ENCODE results near the gene NUP133. TPM values are rescaled to one million over a fixed set of nuclear protein-coding genes. Genes with fewer than 3 reads are reported as not detected.
A peak's percentile ranks its signal among the peaks of the same experiment; 100 is the strongest.
"Not testable (repeated sequence)": the region's sequence is repeated elsewhere in the genome, so short reads cannot be mapped to it uniquely, and the experiment has no call there.

Gene NUP133
- total RNA-seq, 1 donor from 2014 or later, result 66.1 TPM

DNA sequence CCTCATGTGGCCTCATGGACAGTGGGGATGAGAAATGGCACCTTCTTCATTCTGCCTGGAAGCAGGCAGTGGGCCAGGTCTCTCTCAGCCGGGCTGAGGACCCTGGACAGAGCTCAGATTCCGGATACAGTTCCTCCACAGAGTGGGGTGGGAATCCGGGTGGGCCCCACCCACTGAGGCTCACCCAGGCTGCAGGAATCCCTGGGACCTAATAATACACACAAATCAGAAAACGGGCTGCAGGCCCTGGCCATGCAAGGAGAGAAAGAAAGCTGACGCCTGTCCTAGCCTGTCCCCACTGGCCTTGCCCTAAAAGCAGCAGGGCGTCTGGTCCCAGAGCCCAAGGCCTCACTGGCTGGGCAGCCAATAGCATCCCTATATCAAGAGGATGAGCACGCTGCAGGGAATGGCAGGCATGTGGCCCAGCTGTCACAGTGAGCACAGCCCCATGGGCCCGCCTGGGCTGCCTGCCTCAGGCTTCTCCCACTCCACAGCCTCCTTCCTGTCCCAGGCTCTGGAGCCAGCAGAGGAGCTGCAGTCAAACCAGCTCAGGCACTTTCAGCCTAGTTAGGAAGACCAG is 99.6 kb downstream of the NUP133 start:
- DNase-seq (ENCODE audit: low read depth, low spot score), result no peak
- H3K4me3 Mint-ChIP-seq, result no peak overlapping the region
- no peak overlapping the region for H3K27ac Mint-ChIP-seq (ENCODE audit: unreplicated experiment)
- H3K4me1 Mint-ChIP-seq, result peaks cover 26% of the 10 kb centered on the region
- H3K27me3 Mint-ChIP-seq (ENCODE audit: low read depth), result peaks cover 59% of the 10 kb centered on the region
- H3K36me3 Mint-ChIP-seq (ENCODE audit: low read depth), result no peaks in the 10 kb centered on the region
- TF ChIP-seq, protein P1, sequence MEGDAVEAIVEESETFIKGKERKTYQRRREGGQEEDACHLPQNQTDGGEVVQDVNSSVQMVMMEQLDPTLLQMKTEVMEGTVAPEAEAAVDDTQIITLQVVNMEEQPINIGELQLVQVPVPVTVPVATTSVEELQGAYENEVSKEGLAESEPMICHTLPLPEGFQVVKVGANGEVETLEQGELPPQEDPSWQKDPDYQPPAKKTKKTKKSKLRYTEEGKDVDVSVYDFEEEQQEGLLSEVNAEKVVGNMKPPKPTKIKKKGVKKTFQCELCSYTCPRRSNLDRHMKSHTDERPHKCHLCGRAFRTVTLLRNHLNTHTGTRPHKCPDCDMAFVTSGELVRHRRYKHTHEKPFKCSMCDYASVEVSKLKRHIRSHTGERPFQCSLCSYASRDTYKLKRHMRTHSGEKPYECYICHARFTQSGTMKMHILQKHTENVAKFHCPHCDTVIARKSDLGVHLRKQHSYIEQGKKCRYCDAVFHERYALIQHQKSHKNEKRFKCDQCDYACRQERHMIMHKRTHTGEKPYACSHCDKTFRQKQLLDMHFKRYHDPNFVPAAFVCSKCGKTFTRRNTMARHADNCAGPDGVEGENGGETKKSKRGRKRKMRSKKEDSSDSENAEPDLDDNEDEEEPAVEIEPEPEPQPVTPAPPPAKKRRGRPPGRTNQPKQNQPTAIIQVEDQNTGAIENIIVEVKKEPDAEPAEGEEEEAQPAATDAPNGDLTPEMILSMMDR (conservative IDR thresholded peaks at IDR 0.05), result no peak
- no peaks in the 10 kb centered on the region for H3K9me3 Mint-ChIP-seq

DNA sequence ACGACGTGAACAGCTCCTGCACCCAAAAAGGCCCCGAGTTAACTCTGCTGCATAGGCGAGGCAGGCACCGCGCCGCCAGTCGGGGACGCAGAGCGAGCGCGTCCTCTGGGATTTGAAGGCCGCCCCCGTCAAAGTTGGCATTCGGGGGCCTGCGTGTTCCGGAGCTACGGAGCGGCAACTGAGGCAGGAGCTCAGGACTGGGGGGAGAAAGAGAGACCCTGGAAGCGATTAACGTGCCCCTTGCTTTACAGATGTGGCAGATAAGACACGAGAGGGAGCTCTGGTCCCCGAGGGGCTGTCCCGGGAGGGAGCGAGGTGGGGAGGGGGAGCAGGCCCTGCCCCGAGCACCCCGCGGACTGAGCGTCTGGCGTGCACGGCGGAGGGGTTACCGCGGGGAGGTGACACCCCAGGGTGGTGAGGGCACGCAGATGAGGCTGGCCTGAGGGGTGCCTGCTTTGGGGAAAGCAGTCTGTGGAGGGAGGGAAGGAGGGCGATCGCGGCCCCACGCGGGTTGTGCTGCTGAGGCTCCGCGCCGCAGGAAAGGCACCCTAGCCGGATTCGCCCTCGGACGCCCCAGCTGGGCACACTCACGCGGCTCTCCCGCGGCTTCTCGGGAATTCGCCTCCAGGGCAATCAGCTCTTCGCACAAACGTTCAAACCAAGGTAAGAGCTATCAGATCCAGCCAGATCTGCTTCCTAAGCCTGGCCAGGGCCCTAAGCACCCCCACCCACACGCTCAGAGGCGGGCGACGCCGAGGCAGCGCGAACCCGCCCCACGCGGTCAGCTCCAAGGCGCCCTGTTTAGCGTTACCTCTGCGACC is 100.7 kb downstream of the NUP133 start:
- Mint-ChIP-seq H3K36me3 (ENCODE audit: low read depth) (no peaks in the 10 kb centered on the region), H3K27ac (ENCODE audit: unreplicated experiment) (no peak overlapping the region), H3K9me3 (no peaks in the 10 kb centered on the region), H3K4me3 (peak overlapping the region; percentile 79), H3K4me1 (peaks cover 26% of the 10 kb centered on the region), H3K27me3 (ENCODE audit: low read depth) (peaks cover 56% of the 10 kb centered on the region)
- TF ChIP-seq, protein P1 (conservative IDR thresholded peaks at IDR 0.05), result no peak
- peak; percentile 12 for DNase-seq (ENCODE audit: low read depth, low spot score)

DNA sequence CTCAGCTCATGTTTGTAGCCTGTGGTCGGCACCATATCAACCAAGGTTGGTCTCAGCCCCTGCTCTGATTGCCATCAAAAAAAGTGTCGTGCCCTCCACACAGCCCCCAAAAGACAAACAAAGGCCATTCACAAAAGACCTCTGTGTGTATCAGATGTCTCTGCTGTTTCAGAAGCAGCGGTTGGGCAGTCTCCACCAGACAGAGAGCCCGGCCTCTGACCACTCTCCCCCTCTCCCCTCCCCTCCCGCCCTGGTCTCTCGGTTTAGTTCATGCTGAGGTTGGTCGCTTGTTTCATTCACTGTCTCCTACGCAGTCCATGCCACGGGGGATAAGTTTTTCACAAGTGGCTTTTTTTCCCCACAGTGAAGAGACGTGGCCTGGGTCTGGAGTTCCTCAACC is 101.3 kb downstream of the NUP133 start:
- no peaks in the 10 kb centered on the region for H3K36me3 Mint-ChIP-seq (ENCODE audit: low read depth)
- peaks cover 54% of the 10 kb centered on the region for H3K27me3 Mint-ChIP-seq (ENCODE audit: low read depth)
- TF ChIP-seq, protein P1 (conservative IDR thresholded peaks at IDR 0.05), result no peak
- no peaks in the 10 kb centered on the region for H3K9me3 Mint-ChIP-seq
- peaks cover 26% of the 10 kb centered on the region for H3K4me1 Mint-ChIP-seq
- H3K4me3 Mint-ChIP-seq, result peak overlapping the region; percentile 79
- peak; percentile 31 for DNase-seq (ENCODE audit: low read depth, low spot score)
- H3K27ac Mint-ChIP-seq (ENCODE audit: unreplicated experiment), result peak overlapping the region; percentile 92

DNA sequence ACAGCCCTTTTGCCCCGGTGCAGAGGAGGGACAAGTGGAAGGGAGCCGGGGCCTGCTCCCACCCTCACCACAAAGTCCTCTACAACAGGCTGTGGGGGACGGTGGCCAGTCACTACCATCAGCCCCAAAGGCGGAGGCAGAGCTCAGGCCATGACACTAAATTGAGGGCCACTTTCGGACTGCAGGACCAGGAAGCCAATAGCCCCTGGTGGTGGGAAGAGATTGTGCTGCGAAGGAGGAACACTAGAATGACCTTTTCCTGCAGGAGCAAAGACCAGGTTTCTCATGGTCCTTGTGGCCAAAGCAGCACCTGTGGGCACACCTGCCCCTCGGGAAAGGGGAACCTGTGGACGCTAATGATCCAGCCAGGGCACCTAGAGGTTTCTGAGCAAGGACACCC is 104.6 kb downstream of the NUP133 start:
- no peak overlapping the region for H3K4me3 Mint-ChIP-seq
- TF ChIP-seq, protein P1 (conservative IDR thresholded peaks at IDR 0.05), result no peak
- no peaks in the 10 kb centered on the region for H3K9me3 Mint-ChIP-seq
- DNase-seq (ENCODE audit: low read depth, low spot score), result no peak
- H3K27ac Mint-ChIP-seq (ENCODE audit: unreplicated experiment), result no peak overlapping the region
- H3K36me3 Mint-ChIP-seq (ENCODE audit: low read depth), result no peaks in the 10 kb centered on the region
- H3K27me3 Mint-ChIP-seq (ENCODE audit: low read depth), result peaks cover 48% of the 10 kb centered on the region
- H3K4me1 Mint-ChIP-seq, result peaks cover 9% of the 10 kb centered on the region

DNA sequence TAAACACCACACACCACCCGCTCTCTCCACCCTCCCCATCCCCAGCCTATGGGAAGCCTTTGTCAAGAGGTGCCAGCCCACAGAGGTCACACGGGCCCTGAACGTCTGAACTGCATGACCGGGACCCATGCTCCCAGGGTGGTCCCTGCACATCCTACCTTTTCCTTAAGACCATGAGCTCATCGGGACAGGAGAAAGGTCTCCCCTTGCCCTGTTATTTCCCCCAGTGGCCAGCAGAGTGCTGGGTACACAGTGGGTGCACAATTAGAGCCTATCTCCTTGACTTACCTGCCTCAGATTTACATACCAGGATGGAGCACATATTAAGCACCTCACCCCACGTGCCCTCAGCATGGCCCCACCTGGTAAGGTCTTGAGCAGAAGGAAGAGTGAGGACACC is 105.1 kb downstream of the NUP133 start:
- Mint-ChIP-seq H3K27me3 (ENCODE audit: low read depth) (peaks cover 47% of the 10 kb centered on the region), H3K36me3 (ENCODE audit: low read depth) (no peaks in the 10 kb centered on the region), H3K9me3 (no peaks in the 10 kb centered on the region), H3K27ac (ENCODE audit: unreplicated experiment) (no peak overlapping the region), H3K4me1 (peaks cover 9% of the 10 kb centered on the region), H3K4me3 (no peak overlapping the region)
- TF ChIP-seq, protein P1 (conservative IDR thresholded peaks at IDR 0.05), result no peak
- DNase-seq (ENCODE audit: low read depth, low spot score), result no peak

DNA sequence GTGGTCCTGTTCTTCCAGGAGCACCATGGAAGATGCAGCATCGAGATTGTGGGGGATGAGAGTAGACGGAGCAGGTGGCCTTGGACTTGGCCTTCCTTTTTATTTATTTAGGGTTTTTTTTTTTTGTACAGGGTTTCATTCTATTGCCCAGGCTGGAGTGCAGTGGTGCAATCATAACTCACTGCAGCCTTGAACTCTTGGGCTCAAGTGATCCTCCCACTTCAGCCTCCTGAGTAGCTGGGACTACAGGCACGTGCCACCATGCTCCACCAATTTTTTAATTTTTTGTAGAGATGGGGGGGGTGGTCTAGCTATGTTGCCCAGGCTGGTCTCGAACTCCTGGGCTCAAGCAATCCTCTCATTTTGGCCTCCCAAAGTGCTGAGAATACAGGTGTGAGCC is 105.8 kb downstream of the NUP133 start:
- H3K27ac Mint-ChIP-seq (ENCODE audit: unreplicated experiment); DNase-seq (ENCODE audit: low read depth, low spot score); H3K4me3 Mint-ChIP-seq; H3K4me1 Mint-ChIP-seq; H3K36me3 Mint-ChIP-seq (ENCODE audit: low read depth); H3K9me3 Mint-ChIP-seq: not testable (repeated sequence)
- peaks cover 46% of the 10 kb centered on the region for H3K27me3 Mint-ChIP-seq (ENCODE audit: low read depth)

All from neural crest cell (in vitro differentiated cells).